GM19193 (cell line): ENCODE measurements around the gene RGPD8.
A peak's percentile ranks its signal among the peaks of the same experiment; 100 is the strongest.
"Not testable (repeated sequence)": the region's sequence is repeated elsewhere in the genome, so short reads cannot be mapped to it uniquely, and the experiment has no call there.

Experiments
- POLR2A ChIP-seq: IDR thresholded peaks from 4 replicates; pipeline ENCODE4 v1.6.1; 2011; ENCODE audit not compliant: insufficient read depth, insufficient read length; ENCODE audit errors: extremely low read depth

RGPD8 gene

GRCh38 chr2:112433480-112433879 lies at the start of gene RGPD8:
Gene RGPD8 (minus strand): TSS chr2:112433645. CDS start chr2:112433453, 192 bp downstream.
- not testable (repeated sequence) for TF ChIP-seq POLR2A

GRCh38 chr2:112483042-112483473 lies 49.6 kb upstream of the RGPD8 start:
- no peak for TF ChIP-seq POLR2A

- TF ChIP-seq POLR2A, result no peak
Observed at GRCh38 chr2:112482309-112483041, 49.0 kb upstream of the RGPD8 start.

- peak; percentile 61 for TF ChIP-seq POLR2A
Observed at GRCh38 chr2:112481528-112482233, 48.2 kb upstream of the RGPD8 start, which contains the start of gene TTL. Gene TTL (plus strand): TSS chr2:112482156. CDS start chr2:112482345, 189 bp downstream.

GRCh38 chr2:112481050-112481527 lies 47.6 kb upstream of the RGPD8 start:
- peak; percentile 31 for TF ChIP-seq POLR2A

GRCh38 chr2:112480530-112481049 lies 47.1 kb upstream of the RGPD8 start:
- no peak for TF ChIP-seq POLR2A

- no peak for TF ChIP-seq POLR2A
Observed at GRCh38 chr2:112476434-112476833, 43.0 kb upstream of the RGPD8 start.

GRCh38 chr2:112474844-112475486 lies 41.5 kb upstream of the RGPD8 start:
- TF ChIP-seq POLR2A, result no peak

- no peak for TF ChIP-seq POLR2A
Observed at GRCh38 chr2:112472547-112473263, 39.3 kb upstream of the RGPD8 start.

- TF ChIP-seq POLR2A, result no peak
Observed at GRCh38 chr2:112465382-112465781, 31.9 kb upstream of the RGPD8 start.

GRCh38 chr2:112463256-112463655 lies 29.8 kb upstream of the RGPD8 start:
- no peak for TF ChIP-seq POLR2A

GRCh38 chr2:112462178-112462577 lies 28.7 kb upstream of the RGPD8 start:
- TF ChIP-seq POLR2A, result no peak

- no peak for TF ChIP-seq POLR2A
Observed at GRCh38 chr2:112459372-112459771, 25.9 kb upstream of the RGPD8 start.

- TF ChIP-seq POLR2A, result no peak
Observed at GRCh38 chr2:112454586-112454985, 21.1 kb upstream of the RGPD8 start.
